WI38 (cell line): ENCODE measurements around the gene CD96.
"Not testable (repeated sequence)": the region's sequence is repeated elsewhere in the genome, so short reads cannot be mapped to it uniquely, and the experiment has no call there.

Experiments
- H3K4me3 ChIP-seq: 2 replicates; pipeline ENCODE4 v1.5.1; 2011; ENCODE audit warnings: low read depth, mild to moderate bottlenecking, control low read depth, low read length
- CTCF ChIP-seq: IDR thresholded peaks from 2 replicates; pipeline ENCODE4 v1.5.1; 2012; ENCODE audit warnings: low read depth, mild to moderate bottlenecking, control low read depth, low read length

The CD96 gene

GRCh38 chr3:111666041-111666735 lies 124.2 kb downstream of the CD96 start:
- TF ChIP-seq CTCF = no peak
- H3K4me3 ChIP-seq = no peak overlapping the region

- TF ChIP-seq CTCF = no peak
- H3K4me3 ChIP-seq = no peak overlapping the region
Observed at GRCh38 chr3:111667170-111667569, 125.2 kb downstream of the CD96 start.

GRCh38 chr3:111667621-111668239 lies 125.7 kb downstream of the CD96 start:
- TF ChIP-seq CTCF = no peak
- H3K4me3 ChIP-seq = no peak overlapping the region

GRCh38 chr3:111668326-111668725 lies 126.3 kb downstream of the CD96 start:
- no peak overlapping the region for H3K4me3 ChIP-seq
- no peak for TF ChIP-seq CTCF

- no peak overlapping the region for H3K4me3 ChIP-seq
- TF ChIP-seq CTCF = peak; percentile 43; the same call in 1 of the 2 replicates
Observed at GRCh38 chr3:111668888-111669488, 127.0 kb downstream of the CD96 start.

GRCh38 chr3:111669926-111670630 lies 128.1 kb downstream of the CD96 start:
- 0 out of 2 replicates have a peak overlapping the region, but pooled peaks have one; percentile 19 for H3K4me3 ChIP-seq
- no peak for TF ChIP-seq CTCF

DNA sequence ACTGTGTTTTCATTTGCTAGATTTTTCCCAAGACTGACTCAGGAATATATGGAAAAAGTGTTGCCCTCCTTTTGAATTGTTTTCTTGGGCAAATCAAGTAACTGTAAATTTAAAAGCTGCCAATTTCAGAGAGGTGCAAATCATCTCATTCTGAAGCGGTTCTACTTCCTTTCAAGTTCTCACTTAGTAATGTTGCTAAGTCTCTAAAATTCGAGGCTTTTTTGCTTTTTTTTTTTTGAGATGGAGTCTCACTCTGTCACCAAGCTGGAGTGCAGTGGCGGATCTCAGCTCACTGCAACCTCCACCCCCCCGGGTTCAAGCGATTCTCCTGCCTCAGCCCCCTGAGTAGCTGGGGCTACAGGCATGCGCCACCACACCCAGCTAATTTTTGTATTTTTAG lies 130.5 kb downstream of the CD96 start:
- not testable (repeated sequence) for H3K4me3 ChIP-seq
